K562 (cell line): ENCODE measurements around the gene NUDT22. TPM values are rescaled to one million over a fixed set of nuclear protein-coding genes. Genes with fewer than 3 reads are reported as not detected.

Experiments used
- BRD4 ChIP-seq: fragments of 200-600 bp; sonication (generic); IDR thresholded peaks from 2 replicates; pipeline ENCODE4 v1.6.1; 2017; ENCODE audit warnings: inconsistent platforms
- CBFA2T3 ChIP-seq: fragments of 450-650 bp; IDR thresholded peaks from 2 replicates; pipeline ENCODE4 v1.6.1; 2017
- CBX3 ChIP-seq, 2 experiments: IDR thresholded peaks; 1 replicate in 1 of 2; 2 replicates in 1 of 2; pipeline ENCODE4 v1.6.1; 2012; ENCODE audit warnings: inconsistent platforms in 2 of 2, low read length in 2 of 2, borderline replicate concordance in 1 of 2, control low read depth in 1 of 2
- E2F6 ChIP-seq, 2 experiments: IDR thresholded peaks; 2 replicates each; pipeline ENCODE4 v1.6.1; 2011; ENCODE audit warnings: borderline replicate concordance in 1 of 2, control low read depth in 1 of 2, low read depth in 1 of 2, low read length in 1 of 2, mild to moderate bottlenecking in 1 of 2, mixed read lengths in 1 of 2, moderate library complexity in 1 of 2; ENCODE audit not compliant: insufficient read depth in 1 of 2, insufficient read length in 1 of 2, poor library complexity in 1 of 2, severe bottlenecking in 1 of 2; ENCODE audit errors: extremely low read depth in 1 of 2
- ESRRB ChIP-seq: fragments of 250-450 bp; sonication (Bioruptor Pico); IDR thresholded peaks from 2 replicates; pipeline ENCODE4 v1.5.0; 2020; ENCODE audit warnings: mild to moderate bottlenecking, moderate library complexity, borderline replicate concordance
- FOSL1 ChIP-seq: fragments of 200-800 bp; sonication (Bioruptor generic); conservative IDR thresholded peaks from 2 replicates; pipeline ENCODE4 v1.6.1; 2016; ENCODE audit warnings: missing genetic modification characterization, missing compliant biosample characterization
- GABPB1 ChIP-seq: sonication (generic); formaldehyde crosslinking; IDR thresholded peaks from 2 replicates; pipeline ENCODE4 v1.8.0; 2022; ENCODE audit warnings: mild to moderate bottlenecking, missing genetic modification reagents
- IRF2 ChIP-seq: sonication (generic); formaldehyde crosslinking; IDR thresholded peaks from 2 replicates; pipeline ENCODE4 v1.8.1; 2022; ENCODE audit warnings: mild to moderate bottlenecking, missing genetic modification reagents
- MAZ ChIP-seq, 2 experiments: fragments of 450-650 bp in 1 of 2; sonication (generic) in 1 of 2; formaldehyde crosslinking; IDR thresholded peaks in 1 of 2; conservative IDR thresholded peaks in 1 of 2; 2 replicates each; pipeline versions ENCODE4 v1.4.0 to v1.5.0; 2020; ENCODE audit warnings: mild to moderate bottlenecking in 1 of 2, missing genetic modification reagents in 1 of 2
- RBBP5 ChIP-seq: fragments of 200-600 bp; sonication (generic); IDR thresholded peaks from 2 replicates; pipeline ENCODE4 v1.6.1; 2012; ENCODE audit warnings: borderline replicate concordance, mild to moderate bottlenecking, low read length, control low read depth, inconsistent platforms; ENCODE audit not compliant: insufficient read depth, poor library complexity, severe bottlenecking
- RERE ChIP-seq: sonication (generic); formaldehyde crosslinking; IDR thresholded peaks from 2 replicates; pipeline ENCODE4 v1.8.0; 2023; ENCODE audit warnings: missing genetic modification reagents, mild to moderate bottlenecking, borderline replicate concordance
- TAF7 ChIP-seq: fragments of 450-650 bp; IDR thresholded peaks from 2 replicates; pipeline ENCODE4 v1.6.1; 2016; ENCODE audit warnings: missing genetic modification characterization, missing compliant biosample characterization
- TCF3 ChIP-seq: sonication (generic); formaldehyde crosslinking; IDR thresholded peaks from 2 replicates; pipeline ENCODE4 v1.4.0; 2020; ENCODE audit warnings: mild to moderate bottlenecking, missing genetic modification reagents
- XRCC5 ChIP-seq: fragments of 200-400 bp; formaldehyde crosslinking; IDR thresholded peaks from 2 replicates; pipeline ENCODE4 v1.6.1; 2017; ENCODE audit warnings: low read depth, mild to moderate bottlenecking, low read length
- YY1 ChIP-seq, 3 experiments: IDR thresholded peaks; 2 replicates each; pipeline ENCODE4 v1.6.1; 2011; ENCODE audit warnings: low read length in 2 of 3, mild to moderate bottlenecking in 2 of 3, moderate library complexity in 2 of 3, borderline replicate concordance in 1 of 3, control low read depth in 1 of 3, low read depth in 1 of 3; ENCODE audit not compliant: insufficient read depth in 3 of 3, insufficient replicate concordance in 2 of 3, control insufficient read depth in 1 of 3, insufficient read length in 1 of 3; ENCODE audit errors: extremely low read depth in 1 of 3
- ZEB2 ChIP-seq: fragments of 450-650 bp; IDR thresholded peaks from 2 replicates; pipeline ENCODE4 v1.6.1; 2016
- ZNF133 ChIP-seq: fragments of 250-450 bp; sonication (Bioruptor Pico); IDR thresholded peaks from 2 replicates; pipeline ENCODE4 v1.4.0; 2020; ENCODE audit warnings: mild to moderate bottlenecking
- ZNF24 ChIP-seq: fragments of 450-650 bp; IDR thresholded peaks from 2 replicates; pipeline ENCODE4 v1.6.1; 2016
- ZNF583 ChIP-seq: fragments of 250-450 bp; sonication (Bioruptor Pico); IDR thresholded peaks from 2 replicates; pipeline ENCODE4 v1.4.0; 2020
- polyA plus RNA-seq, 8 experiments: library from polyadenylated mRNA; depleted of rRNA in 4 of 8; stranded (reverse) in 5 of 8; unstranded in 3 of 8; fragments of >200 nt; fragmentation: Nextera tagmentation in 2 of 8; fragmentation: Illumina TruSeq in 1 of 8; extraction: Ambion mirVana in 2 of 8; extraction: Trizol in 1 of 8; gene quantifications; 2 replicates each; pipeline versions ENCODE4 v1.2.1 to v1.2.3, GENCODE V29; 2011 to 2014; ENCODE audit warnings: inconsistent platforms in 1 of 8, missing spikeins in 1 of 8
- total RNA-seq, 7 experiments: library from RNA; depleted of rRNA in 6 of 7; stranded (reverse); fragments of >200 nt in 6 of 7; fragmentation: Illumina TruSeq in 2 of 7; extraction: Trizol in 2 of 7; gene quantifications; 2 replicates each; pipeline versions ENCODE4 v1.2.1 to v1.2.3, GENCODE V29; 2011 to 2021; ENCODE audit warnings: low replicate concordance in 1 of 7

Gene NUDT22
- total and polyA plus RNA-seq, 9 of the 15 experiments (the other 6 are each of a cell fraction or from before 2014, with no cell fraction given) = 6.3 to 92.6 (median 37.4) TPM

GRCh38 chr11:64241491-64242374, 15.7 kb downstream of the NUDT22 start (continued):
- no peak for TF ChIP-seq RERE (CRISPR knock-in tag)
- peak; percentile 53 to 79 for TF ChIP-seq MAZ (CRISPR knock-in tag; conservative IDR thresholded peaks at IDR 0.05 in 1 of 2, IDR thresholded peaks at IDR 0.05 in 1 of 2)
- peak; percentile 60 to 93 (median 86) for TF ChIP-seq YY1 (IDR thresholded peaks at IDR 0.05; ENCODE audit: borderline replicate concordance in 1 of 3, control insufficient read depth in 1 of 3, extremely low read depth in 1 of 3, insufficient read depth in 3 of 3, insufficient read length in 1 of 3, insufficient replicate concordance in 2 of 3, low read depth in 1 of 3, low read length in 2 of 3)
- TF ChIP-seq CBX3 (IDR thresholded peaks at IDR 0.05; ENCODE audit: borderline replicate concordance in 1 of 2, low read length in 2 of 2) = no peak
- TF ChIP-seq BRD4 = no peak
- 0 out of 2 replicates have a peak, but pooled peaks have one; percentile 70 for TF ChIP-seq ESRRB (CRISPR knock-in tag)
- no peak for TF ChIP-seq IRF2 (CRISPR knock-in tag)
- TF ChIP-seq ZNF24 = no peak
- peak; percentile 63; the same call in 1 of the 2 replicates for TF ChIP-seq ZEB2
- TF ChIP-seq TCF3 (CRISPR knock-in tag) = no peak
- TF ChIP-seq ZNF583 (CRISPR knock-in tag) = no peak
- TF ChIP-seq XRCC5 = no peak
- TF ChIP-seq FOSL1 = no peak; the same call in 1 of the 2 replicates
- TF ChIP-seq ZNF133 (CRISPR knock-in tag) = no peak
- TF ChIP-seq TAF7 (tag) = peak; percentile 30; the same call in 1 of the 2 replicates
- TF ChIP-seq E2F6 (IDR thresholded peaks at IDR 0.05; ENCODE audit: borderline replicate concordance in 1 of 2, extremely low read depth in 1 of 2, insufficient read depth in 1 of 2, insufficient read length in 1 of 2, low read depth in 1 of 2, low read length in 1 of 2, poor library complexity in 1 of 2, severe bottlenecking in 1 of 2) = peak; percentile 22 to 64
- 0 out of 2 replicates have a peak, but pooled peaks have one; percentile 3 for TF ChIP-seq CBFA2T3
- TF ChIP-seq RBBP5 = peak; percentile 52
- no peak for TF ChIP-seq GABPB1 (CRISPR knock-in tag)
